Retinal pigment epithelial cell (primary cell): ENCODE results near the gene HPX.
A peak's percentile ranks its signal among the peaks of the same experiment; 100 is the strongest.

Experiments used
- DNase-seq: peaks from one replicate; pipeline ENCODE4 v3.0.0-alpha.2; 2010; ENCODE audit warnings: low read depth
- H3K4me3 ChIP-seq: 2 replicates; pipeline ENCODE4 v1.5.1; 2011; ENCODE audit warnings: mild to moderate bottlenecking, low read length, control low read depth, moderate library complexity
- TF ChIP-seq, protein P1 (sequence below): conservative IDR thresholded peaks from 2 replicates; pipeline ENCODE4 v1.5.1; 2011; ENCODE audit warnings: low read depth, low read length, control low read depth, inconsistent platforms

HPX gene

DNA sequence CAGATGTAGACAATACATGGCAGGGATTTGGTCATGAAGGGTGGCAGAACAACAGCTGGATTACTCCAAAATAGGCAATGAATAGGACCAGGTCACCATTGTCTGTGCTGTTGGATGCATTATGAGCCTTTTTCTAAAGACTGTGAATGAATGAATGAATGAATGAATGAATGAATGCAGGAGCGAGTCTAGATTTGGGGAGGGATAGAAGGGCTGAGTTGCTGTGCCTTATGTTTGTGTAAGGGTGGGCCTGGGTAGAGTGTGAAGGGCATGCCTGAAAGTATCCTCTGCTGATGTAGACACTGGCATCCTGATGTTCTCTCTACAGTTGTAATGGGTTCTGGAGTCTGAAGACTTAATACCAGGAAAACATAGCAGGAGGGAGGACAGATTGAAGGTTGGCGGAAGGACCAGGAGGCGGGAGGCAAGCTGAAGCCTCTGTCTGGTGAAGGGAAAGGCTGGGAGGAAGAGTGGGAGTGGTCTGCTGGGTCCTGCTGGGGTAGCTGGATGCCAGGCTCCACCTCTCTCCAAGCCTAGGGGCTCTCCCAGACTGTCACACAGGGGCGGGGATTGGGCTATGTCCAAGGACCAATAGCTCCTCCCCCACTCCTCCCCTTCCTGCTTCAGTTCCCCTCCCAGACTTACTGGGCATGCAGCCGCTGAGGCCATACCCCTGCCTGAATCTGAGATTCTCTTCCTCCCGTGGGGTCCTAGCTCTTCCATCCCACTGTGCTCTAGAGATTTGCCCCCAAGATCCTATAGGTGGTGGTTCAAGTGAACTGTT is 28.1 kb upstream of the HPX start:
- DNase-seq: peak; percentile 86
- TF ChIP-seq, protein P1, sequence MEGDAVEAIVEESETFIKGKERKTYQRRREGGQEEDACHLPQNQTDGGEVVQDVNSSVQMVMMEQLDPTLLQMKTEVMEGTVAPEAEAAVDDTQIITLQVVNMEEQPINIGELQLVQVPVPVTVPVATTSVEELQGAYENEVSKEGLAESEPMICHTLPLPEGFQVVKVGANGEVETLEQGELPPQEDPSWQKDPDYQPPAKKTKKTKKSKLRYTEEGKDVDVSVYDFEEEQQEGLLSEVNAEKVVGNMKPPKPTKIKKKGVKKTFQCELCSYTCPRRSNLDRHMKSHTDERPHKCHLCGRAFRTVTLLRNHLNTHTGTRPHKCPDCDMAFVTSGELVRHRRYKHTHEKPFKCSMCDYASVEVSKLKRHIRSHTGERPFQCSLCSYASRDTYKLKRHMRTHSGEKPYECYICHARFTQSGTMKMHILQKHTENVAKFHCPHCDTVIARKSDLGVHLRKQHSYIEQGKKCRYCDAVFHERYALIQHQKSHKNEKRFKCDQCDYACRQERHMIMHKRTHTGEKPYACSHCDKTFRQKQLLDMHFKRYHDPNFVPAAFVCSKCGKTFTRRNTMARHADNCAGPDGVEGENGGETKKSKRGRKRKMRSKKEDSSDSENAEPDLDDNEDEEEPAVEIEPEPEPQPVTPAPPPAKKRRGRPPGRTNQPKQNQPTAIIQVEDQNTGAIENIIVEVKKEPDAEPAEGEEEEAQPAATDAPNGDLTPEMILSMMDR: no peak
- H3K4me3 ChIP-seq: no peak overlapping the region

DNA sequence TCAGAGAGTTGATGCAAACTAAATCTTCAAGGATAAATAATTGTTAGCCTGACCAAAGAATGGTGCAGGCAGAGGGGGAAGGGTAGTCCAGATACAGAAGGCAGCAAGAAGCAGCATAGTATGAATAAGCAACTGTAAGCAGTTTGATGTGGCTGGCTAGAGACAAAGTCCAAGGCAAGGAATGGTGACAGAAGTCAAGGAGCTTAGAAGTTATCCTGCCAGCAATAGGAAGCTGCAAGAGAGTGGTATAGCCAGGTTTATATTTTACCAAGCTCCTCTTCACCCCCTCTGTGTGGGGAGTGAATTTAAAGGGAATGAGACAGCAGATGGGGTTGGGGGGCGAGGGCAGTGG is 18.3 kb upstream of the HPX start:
- no peak for DNase-seq
- H3K4me3 ChIP-seq: no peak overlapping the region
- TF ChIP-seq, protein P1: no peak

DNA sequence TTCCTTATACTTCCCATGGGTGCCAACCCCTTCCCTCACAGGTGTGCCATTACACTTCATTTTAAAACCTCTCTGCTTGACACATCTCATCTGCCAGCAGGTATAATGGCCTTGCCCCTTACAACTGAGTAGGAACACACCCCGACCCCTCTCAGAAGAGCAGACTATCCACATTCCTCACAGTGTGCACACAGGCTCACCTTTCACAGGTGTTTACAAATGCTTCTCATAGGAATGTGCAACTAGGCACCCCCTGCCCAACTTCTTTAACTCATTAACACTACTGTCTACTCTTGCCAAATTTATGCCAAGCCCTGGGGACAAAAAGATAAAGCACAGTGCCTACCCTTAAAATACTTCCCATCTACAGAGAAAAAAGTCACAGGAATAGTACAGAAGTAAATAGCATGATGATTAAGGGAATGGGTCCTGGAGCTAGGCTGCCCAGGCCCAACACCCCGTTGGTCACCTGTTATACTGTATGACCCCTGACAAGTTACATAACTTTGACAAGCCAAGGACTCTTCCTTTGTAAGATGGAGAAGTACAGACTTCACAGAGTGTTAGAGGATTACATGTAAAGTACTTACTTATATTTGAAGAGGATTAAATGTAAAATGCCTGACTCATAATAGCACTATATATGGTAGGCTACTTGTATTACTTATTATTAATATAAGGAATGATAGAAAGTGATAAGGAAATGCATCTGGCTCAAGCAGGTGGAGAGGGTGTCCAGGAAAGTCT is 17.7 kb upstream of the HPX start:
- DNase-seq: no peak
- H3K4me3 ChIP-seq: no peak overlapping the region
- TF ChIP-seq, protein P1: no peak

DNA sequence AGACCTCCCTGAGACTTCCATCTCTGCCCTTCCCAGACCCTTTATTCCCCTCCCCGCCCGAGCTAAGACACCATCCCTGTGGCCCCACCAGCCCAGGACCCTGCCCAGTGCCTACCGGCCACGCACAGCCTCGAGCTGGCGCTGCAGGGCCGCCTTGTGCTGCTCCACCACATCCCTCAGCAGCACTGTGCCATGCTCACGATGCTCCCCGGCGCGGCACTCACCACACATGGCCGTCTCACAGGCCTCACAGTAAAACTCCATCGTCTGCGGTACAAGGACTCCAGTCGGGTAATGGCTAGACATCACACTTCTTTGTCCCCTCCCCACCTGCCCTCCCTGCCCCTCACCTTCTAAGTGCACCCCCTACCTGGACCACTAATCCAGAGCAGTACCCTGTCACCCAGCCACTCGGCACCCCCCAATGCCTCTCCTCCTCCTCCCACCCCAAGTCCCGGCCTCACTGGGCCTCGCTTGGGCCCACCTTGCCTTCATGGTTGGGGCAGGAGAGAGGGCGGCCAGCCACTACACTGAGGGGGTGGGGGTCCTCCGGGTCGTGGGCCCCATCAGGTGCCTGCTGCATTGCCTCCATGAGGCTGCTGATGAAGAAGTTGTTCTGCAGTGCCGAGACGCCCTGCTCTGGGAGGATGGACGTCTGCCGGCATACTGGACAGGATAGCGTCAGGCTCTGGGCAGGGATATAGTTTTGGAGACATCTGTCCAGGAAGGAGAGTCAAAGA is 17.0 kb upstream of the HPX start:
- TF ChIP-seq, protein P1: no peak
- no peak overlapping the region for H3K4me3 ChIP-seq
- no peak for DNase-seq

DNA sequence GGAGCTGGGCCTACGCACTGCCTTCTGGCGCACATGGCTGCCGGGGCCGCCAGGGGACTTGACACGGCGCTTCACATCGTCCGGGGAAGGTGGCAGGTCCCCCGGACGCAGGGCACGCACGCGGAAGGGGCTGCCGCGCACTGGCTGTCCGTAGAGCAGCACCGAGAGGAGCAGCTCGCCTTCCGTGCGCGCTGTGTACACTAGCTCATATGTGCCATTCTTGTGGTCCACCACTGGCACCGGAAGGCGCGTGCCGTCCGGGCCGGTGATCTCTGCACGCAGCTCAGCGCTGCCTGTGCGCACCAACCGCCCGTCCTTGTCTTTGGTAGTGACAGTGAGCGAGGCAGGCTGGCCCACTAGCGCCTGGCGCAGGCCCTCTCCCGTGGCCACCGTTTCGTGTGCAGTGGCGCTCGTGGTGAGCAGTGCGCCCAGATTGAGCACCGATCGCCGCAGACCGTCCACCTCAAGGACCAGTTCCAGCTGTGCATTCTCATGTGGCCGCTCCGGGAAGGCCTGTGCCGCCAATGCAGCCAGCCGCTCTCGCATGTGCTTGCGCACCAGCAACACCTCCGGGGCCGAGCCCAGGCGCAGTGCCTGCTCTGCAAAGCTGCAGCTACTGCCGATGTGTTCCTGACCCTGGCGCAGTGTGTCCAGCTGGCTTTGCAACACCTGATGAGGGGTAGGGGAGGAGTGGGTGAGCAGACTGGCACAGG is 15.7 kb upstream of the HPX start:
- no peak for DNase-seq
- TF ChIP-seq, protein P1: no peak

DNA sequence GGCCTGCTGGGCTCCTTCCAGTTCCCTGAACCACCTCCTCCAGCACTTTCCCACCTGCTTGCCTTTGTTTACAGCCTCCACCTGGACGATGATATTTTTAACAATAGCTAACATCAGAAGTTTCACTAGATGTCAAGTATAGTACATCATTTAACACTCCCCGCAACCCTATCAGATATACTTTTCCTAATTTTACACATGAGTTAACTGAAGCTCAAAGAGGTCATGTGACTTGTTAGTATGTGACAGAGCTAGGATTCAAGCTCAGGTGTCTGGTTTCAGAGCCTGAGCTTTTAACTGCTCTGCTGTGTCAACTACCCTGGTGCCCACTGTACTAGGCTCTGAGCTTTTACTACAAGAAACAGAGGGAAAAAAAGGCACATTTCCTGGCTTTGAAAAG is 14.3 kb upstream of the HPX start:
- H3K4me3 ChIP-seq: no peak overlapping the region
- DNase-seq: no peak
- TF ChIP-seq, protein P1: no peak

More for the DNA sequence above, 15.7 kb upstream of the HPX start:
- no peak overlapping the region for H3K4me3 ChIP-seq
